Urinary bladder (tissue), 4 donors: ENCODE results near the gene RTP3. TPM values are rescaled to one million over a fixed set of nuclear protein-coding genes. Genes with fewer than 3 reads are reported as not detected.
A peak's percentile ranks its signal among the peaks of the same experiment; 100 is the strongest.

Experiments
- DNase-seq: peaks from one replicate; pipeline ENCODE4 v3.0.0-alpha.2; 2015; ENCODE audit errors: extremely low spot score
- H3K27ac ChIP-seq: one replicate; pipeline ENCODE4 v1.5.1; 2013; ENCODE audit warnings: low read depth, mild to moderate bottlenecking, moderate library complexity
- H3K36me3 ChIP-seq: one replicate; pipeline ENCODE4 v1.6.1; 2013; ENCODE audit warnings: mild to moderate bottlenecking, moderate library complexity; ENCODE audit not compliant: insufficient read depth
- H3K4me1 ChIP-seq: one replicate; pipeline ENCODE4 v1.6.1; 2013; ENCODE audit warnings: mild to moderate bottlenecking, moderate library complexity; ENCODE audit not compliant: insufficient read depth
- H3K4me3 ChIP-seq: one replicate; pipeline ENCODE4 v1.5.1; 2013; ENCODE audit warnings: low read depth, low read length
- WGBS: extraction: QIAGEN DNeasy Blood & Tissue Kit; methylation state at CpG from one replicate; pipeline ENCODE4 v1.1.7; 2013; 5-methylcytosine and 5-hydroxymethylcytosine counted together
- polyA plus RNA-seq: library from polyadenylated mRNA; stranded (reverse); fragments of 200-250 nt; gene quantifications from one replicate; pipeline ENCODE4 v1.2.3, GENCODE V29; 2013
- total RNA-seq: library from RNA; depleted of rRNA; stranded (reverse); fragments of >200 nt; gene quantifications from one replicate; pipeline ENCODE4 v1.2.3, GENCODE V29; 2014
- donor health status: healthy with polysubstance abuse.
- donor health status: healthy.

RTP3 gene
- total and polyA plus RNA-seq, 2 donors = not detected

- no peaks in the 10 kb centered on the region for H3K4me1 ChIP-seq
- H3K4me3 ChIP-seq = no peak overlapping the region
- H3K27ac ChIP-seq = no peak overlapping the region
- no peak for DNase-seq
- 86% methylated on average over 5 of the region's 5 CpGs for WGBS
- H3K36me3 ChIP-seq = no peaks in the 10 kb centered on the region
Observed at GRCh38 chr3:46479021-46479420, 18.8 kb upstream of the RTP3 start.

GRCh38 chr3:46479696-46480095 lies 18.1 kb upstream of the RTP3 start:
- WGBS = 76% methylated on average over 5 of the region's 5 CpGs
- Histone ChIP-seq H3K4me1 (no peaks in the 10 kb centered on the region), H3K4me3 (no peak overlapping the region), H3K27ac (no peak overlapping the region), H3K36me3 (no peaks in the 10 kb centered on the region)
- no peak for DNase-seq

GRCh38 chr3:46480491-46481195 lies 17.1 kb upstream of the RTP3 start:
- H3K4me1 ChIP-seq = no peaks in the 10 kb centered on the region
- no peak overlapping the region for H3K4me3 ChIP-seq
- H3K36me3 ChIP-seq = no peaks in the 10 kb centered on the region
- 87% methylated on average over 6 of the region's 6 CpGs for WGBS
- no peak for DNase-seq
- H3K27ac ChIP-seq = no peak overlapping the region

GRCh38 chr3:46481636-46482035 lies 16.1 kb upstream of the RTP3 start:
- no peak overlapping the region for H3K27ac ChIP-seq
- H3K4me3 ChIP-seq = no peak overlapping the region
- no peak for DNase-seq
- H3K4me1 ChIP-seq = no peaks in the 10 kb centered on the region
- no peaks in the 10 kb centered on the region for H3K36me3 ChIP-seq
- 90% methylated on average over 4 of the region's 4 CpGs for WGBS

- DNase-seq = no peak
- Histone ChIP-seq H3K27ac (no peak overlapping the region), H3K36me3 (no peaks in the 10 kb centered on the region), H3K4me3 (no peak overlapping the region), H3K4me1 (no peaks in the 10 kb centered on the region)
- 88% methylated on average over 1 of the region's 1 CpG for WGBS
Observed at GRCh38 chr3:46482632-46483350, 15.0 kb upstream of the RTP3 start.

- no peak overlapping the region for H3K27ac ChIP-seq
- no peak overlapping the region for H3K4me3 ChIP-seq
- 93% methylated on average over 2 of the region's 2 CpGs for WGBS
- no peaks in the 10 kb centered on the region for H3K36me3 ChIP-seq
- no peak for DNase-seq
- H3K4me1 ChIP-seq = no peaks in the 10 kb centered on the region
Observed at GRCh38 chr3:46483825-46484224, 14.0 kb upstream of the RTP3 start.

GRCh38 chr3:46484388-46484787 lies 13.4 kb upstream of the RTP3 start:
- 88% methylated on average over 1 of the region's 1 CpG for WGBS
- Histone ChIP-seq H3K36me3 (no peaks in the 10 kb centered on the region), H3K27ac (no peak overlapping the region), H3K4me3 (no peak overlapping the region), H3K4me1 (no peaks in the 10 kb centered on the region)
- DNase-seq = no peak

GRCh38 chr3:46484911-46485778 lies 12.6 kb upstream of the RTP3 start:
- Histone ChIP-seq H3K4me3 (no peak overlapping the region), H3K36me3 (no peaks in the 10 kb centered on the region), H3K4me1 (no peaks in the 10 kb centered on the region), H3K27ac (no peak overlapping the region)
- DNase-seq = no peak
- 64% methylated on average over 10 of the region's 10 CpGs for WGBS

GRCh38 chr3:46485779-46486175 lies 12.0 kb upstream of the RTP3 start:
- DNase-seq = no peak
- H3K4me3 ChIP-seq = no peak overlapping the region
- H3K4me1 ChIP-seq = no peaks in the 10 kb centered on the region
- H3K36me3 ChIP-seq = no peaks in the 10 kb centered on the region
- 86% methylated on average over 4 of the region's 4 CpGs for WGBS
- no peak overlapping the region for H3K27ac ChIP-seq

- WGBS = 15% methylated on average over 26 of the region's 26 CpGs
Observed at GRCh38 chr3:46488735-46489361, 8.9 kb upstream of the RTP3 start.

GRCh38 chr3:46489381-46489780 lies 8.4 kb upstream of the RTP3 start:
- 82% methylated on average over 4 of the region's 4 CpGs for WGBS
- DNase-seq = no peak
- Histone ChIP-seq H3K36me3 (no peaks in the 10 kb centered on the region), H3K4me1 (no peaks in the 10 kb centered on the region), H3K27ac (no peak overlapping the region), H3K4me3 (no peak overlapping the region)

More at GRCh38 chr3:46488735-46489361, 8.9 kb upstream of the RTP3 start:
- H3K27ac ChIP-seq = no peak overlapping the region
- no peak overlapping the region for H3K4me3 ChIP-seq
- peak; percentile 67 for DNase-seq
- H3K4me1 ChIP-seq = no peaks in the 10 kb centered on the region
- H3K36me3 ChIP-seq = no peaks in the 10 kb centered on the region

GRCh38 chr3:46489875-46490274 lies 7.9 kb upstream of the RTP3 start:
- no peaks in the 10 kb centered on the region for H3K4me1 ChIP-seq
- no peak overlapping the region for H3K27ac ChIP-seq
- no peak overlapping the region for H3K4me3 ChIP-seq
- no peak for DNase-seq
- 55% methylated on average over 1 of the region's 1 CpG for WGBS
- no peaks in the 10 kb centered on the region for H3K36me3 ChIP-seq

- DNase-seq = no peak
- no peaks in the 10 kb centered on the region for H3K36me3 ChIP-seq
- 77% methylated on average over 6 of the region's 6 CpGs for WGBS
- H3K27ac ChIP-seq = no peak overlapping the region
- no peaks in the 10 kb centered on the region for H3K4me1 ChIP-seq
- H3K4me3 ChIP-seq = no peak overlapping the region
Observed at GRCh38 chr3:46490338-46491084, 7.3 kb upstream of the RTP3 start.
